H1 (cell line): Measurements from ENCODE around the gene XRRA1. TPM values are rescaled to one million over a fixed set of nuclear protein-coding genes. Genes with fewer than 3 reads are reported as not detected.

Experiments
- CTCF ChIA-PET: fragments of 300-600 bp; sonication (Branson Sonifier 250); formaldehyde crosslinking; loops from one replicate; lab custom pipeline; 2021; ENCODE audit not compliant: partially characterized antibody; lab: Charles Lee
- POLR2A ChIA-PET: fragments of 300-600 bp; sonication (Branson Sonifier 250); formaldehyde crosslinking; loops from one replicate; lab custom pipeline; 2021; ENCODE audit warnings: inconsistent platforms; ENCODE audit not compliant: partially characterized antibody; lab: Charles Lee
- DNase-seq, 2 experiments: peaks; one replicate each; pipeline versions ENCODE4 v3.0.0 to v3.0.0-alpha.2; 2010 to 2022; ENCODE audit warnings: low spot score in 2 of 2, low read depth in 1 of 2, mixed read lengths in 1 of 2
- FAIRE-seq: peaks from 2 replicates; lab custom pipeline; 2011; peaks lifted over from hg19 to GRCh38; lab: Jason Lieb, UNC
- H2AFZ ChIP-seq: 2 replicates; pipeline ENCODE4 v1.8.1; 2012; ENCODE audit warnings: low read length, inconsistent platforms
- H2AK5ac ChIP-seq: 2 replicates; pipeline ENCODE4 v1.6.1; 2013; ENCODE audit warnings: low read depth, low read length
- H2BK120ac ChIP-seq: replicated peaks from 2 replicates; pipeline ENCODE3; 2013; ENCODE audit warnings: low read depth, low read length, inconsistent platforms
- H2BK12ac ChIP-seq: 2 replicates; pipeline ENCODE4 v1.6.1; 2013; ENCODE audit warnings: low read depth, low read length
- H2BK15ac ChIP-seq: 2 replicates; pipeline ENCODE4 v1.6.1; 2013; ENCODE audit warnings: low read length
- H2BK20ac ChIP-seq: 2 replicates; pipeline ENCODE4 v1.6.1; 2013; ENCODE audit warnings: low read length
- H2BK5ac ChIP-seq: 2 replicates; pipeline ENCODE4 v1.6.1; 2013; ENCODE audit warnings: low read depth, low read length
- H3K14ac ChIP-seq: 2 replicates; pipeline ENCODE4 v1.6.1; 2013; ENCODE audit warnings: inconsistent platforms; ENCODE audit not compliant: insufficient read length
- H3K18ac ChIP-seq: 2 replicates; pipeline ENCODE4 v1.6.1; 2013; ENCODE audit warnings: low read length; ENCODE audit errors: extremely low read depth
- H3K23ac ChIP-seq: 2 replicates; pipeline ENCODE4 v1.6.1; 2013; ENCODE audit warnings: inconsistent platforms; ENCODE audit not compliant: insufficient read length
- H3K23me2 ChIP-seq: 2 replicates; pipeline ENCODE4 v1.6.1; 2013; ENCODE audit warnings: low read depth, low read length
- H3K27ac ChIP-seq: 2 replicates; pipeline ENCODE4 v1.6.1; 2011; ENCODE audit warnings: low read depth, low read length, inconsistent platforms
- H3K27me3 ChIP-seq, 4 experiments: replicated peaks in 1 of 4; 1 replicate in 1 of 4; 2 replicates in 3 of 4; pipeline versions ENCODE4 v1.6.1 to v1.8.1; 2011 to 2013; ENCODE audit warnings: low read length in 3 of 4, mild to moderate bottlenecking in 3 of 4, inconsistent platforms in 2 of 4, mixed read lengths in 2 of 4, moderate library complexity in 1 of 4; ENCODE audit not compliant: control insufficient read depth in 3 of 4, insufficient read depth in 3 of 4; ENCODE audit errors: extremely low read depth in 1 of 4
- H3K36me3 ChIP-seq, 4 experiments: 2 replicates each; pipeline versions ENCODE4 v1.6.1 to v1.8.1; 2011 to 2013; ENCODE audit warnings: mild to moderate bottlenecking in 4 of 4, low read length in 3 of 4, moderate library complexity in 2 of 4, control low read depth in 1 of 4, inconsistent platforms in 1 of 4; ENCODE audit not compliant: insufficient read depth in 4 of 4, control insufficient read depth in 2 of 4
- H3K4ac ChIP-seq: replicated peaks from 2 replicates; pipeline ENCODE3; 2013; ENCODE audit warnings: low read length, low read depth, mixed read lengths, inconsistent platforms; ENCODE audit not compliant: insufficient read length
- H3K4me1 ChIP-seq, 4 experiments: replicated peaks in 1 of 4; 1 replicate in 1 of 4; 2 replicates in 3 of 4; pipeline versions ENCODE4 v1.6.1 to v1.8.1; 2011 to 2013; ENCODE audit warnings: low read length in 3 of 4, inconsistent platforms in 2 of 4, mixed read lengths in 1 of 4; ENCODE audit not compliant: insufficient read depth in 4 of 4, control insufficient read depth in 3 of 4
- H3K4me2 ChIP-seq, 2 experiments: 2 replicates each; pipeline versions ENCODE4 v1.6.1 to v1.8.1; 2011 to 2013; ENCODE audit warnings: low read depth in 2 of 2, low read length in 2 of 2, control low read depth in 1 of 2, inconsistent platforms in 1 of 2, mild to moderate bottlenecking in 1 of 2; ENCODE audit not compliant: insufficient read depth in 1 of 2
- H3K4me3 ChIP-seq, 4 experiments: fragments of 200-600, 300-600 bp in 1 of 4; sonication (generic), shearing (Covaris generic), sonication (Bioruptor Twin) in 1 of 4; 2 replicates each; pipeline versions ENCODE4 v1.5.1 to v1.8.1; 2011 to 2016; ENCODE audit warnings: low read length in 4 of 4, low read depth in 3 of 4, control low read depth in 2 of 4, inconsistent platforms in 2 of 4, mild to moderate bottlenecking in 2 of 4, mixed read lengths in 1 of 4, moderate library complexity in 1 of 4; ENCODE audit not compliant: insufficient read depth in 2 of 4; ENCODE audit errors: extremely low read depth in 1 of 4
- H3K56ac ChIP-seq: replicated peaks from 2 replicates; pipeline ENCODE3; 2013; ENCODE audit warnings: low read depth, mild to moderate bottlenecking, mixed read lengths, low read length, inconsistent platforms; ENCODE audit not compliant: insufficient read length
- H3K79me1 ChIP-seq: 2 replicates; pipeline ENCODE4 v1.6.1; 2013; ENCODE audit warnings: low read depth, low read length, control low read depth
- H3K79me2 ChIP-seq, 2 experiments: 2 replicates each; pipeline versions ENCODE4 v1.6.1 to v1.8.1; 2012 to 2013; ENCODE audit warnings: low read length in 2 of 2, mild to moderate bottlenecking in 2 of 2, inconsistent platforms in 1 of 2; ENCODE audit not compliant: insufficient read depth in 2 of 2, control insufficient read depth in 1 of 2
- H3K9ac ChIP-seq, 4 experiments: replicated peaks in 1 of 4; 1 replicate in 1 of 4; 2 replicates in 3 of 4; pipeline versions ENCODE4 v1.6.1 to v1.8.1; 2011 to 2013; ENCODE audit warnings: low read depth in 3 of 4, low read length in 3 of 4, control low read depth in 2 of 4, mild to moderate bottlenecking in 2 of 4, moderate library complexity in 2 of 4, inconsistent platforms in 1 of 4; ENCODE audit errors: extremely low read depth in 1 of 4
- H3K9me3 ChIP-seq, 2 experiments: 2 replicates each; pipeline versions ENCODE4 v1.6.1 to v1.8.1; 2012 to 2013; ENCODE audit warnings: mild to moderate bottlenecking in 2 of 2, moderate library complexity in 2 of 2, control low read depth in 1 of 2, inconsistent platforms in 1 of 2, low read depth in 1 of 2, low read length in 1 of 2, mixed read lengths in 1 of 2; ENCODE audit not compliant: insufficient read depth in 2 of 2
- H4K20me1 ChIP-seq, 2 experiments: replicated peaks in 1 of 2; 2 replicates each; pipeline versions ENCODE3 to v1.8.1; 2011 to 2013; ENCODE audit warnings: inconsistent platforms in 2 of 2, low read length in 2 of 2, mild to moderate bottlenecking in 1 of 2; ENCODE audit not compliant: insufficient read depth in 2 of 2, control insufficient read depth in 1 of 2
- H4K5ac ChIP-seq: 2 replicates; pipeline ENCODE4 v1.6.1; 2013; ENCODE audit warnings: low read length, low read depth, mixed read lengths, inconsistent platforms; ENCODE audit not compliant: insufficient read length
- H4K8ac ChIP-seq: 2 replicates; pipeline ENCODE4 v1.8.0; 2013; ENCODE audit warnings: mild to moderate bottlenecking, moderate library complexity, low read length, inconsistent platforms; ENCODE audit not compliant: insufficient read depth; ENCODE audit errors: extremely low read depth
- H4K91ac ChIP-seq: replicated peaks from 2 replicates; pipeline ENCODE3; 2013; ENCODE audit warnings: low read length, mixed read lengths, inconsistent platforms; ENCODE audit not compliant: insufficient read length
- CTCF ChIP-seq, 3 experiments: IDR thresholded peaks; 1 replicate in 2 of 3; 2 replicates in 1 of 3; pipeline versions ENCODE4 v1.5.1 to v1.6.1; 2011; ENCODE audit warnings: low read length in 3 of 3, mild to moderate bottlenecking in 3 of 3, inconsistent platforms in 2 of 3, low read depth in 1 of 3, moderate library complexity in 1 of 3; ENCODE audit not compliant: insufficient read depth in 1 of 3; ENCODE audit errors: control extremely low read depth in 1 of 3
- HDAC6 ChIP-seq: IDR thresholded peaks from one replicate; pipeline ENCODE4 v1.7.1; 2012; ENCODE audit warnings: low read depth, mild to moderate bottlenecking, inconsistent platforms, low read length, moderate library complexity
- SIN3A ChIP-seq, 2 experiments: IDR thresholded peaks in 1 of 2; conservative IDR thresholded peaks in 1 of 2; 2 replicates each; pipeline ENCODE4 v1.6.1; 2011 to 2012; ENCODE audit warnings: low read length in 2 of 2, improper control_type of control experiment in 1 of 2, low read depth in 1 of 2, mild to moderate bottlenecking in 1 of 2
- SIX5 ChIP-seq: IDR thresholded peaks from 2 replicates; pipeline ENCODE4 v1.6.1; 2011; ENCODE audit warnings: mild to moderate bottlenecking, low read depth, low read length
- TAF7 ChIP-seq: optimal IDR thresholded peaks from 2 replicates; pipeline ENCODE3; 2011; ENCODE audit warnings: low read depth, mild to moderate bottlenecking, inconsistent platforms, low read length, moderate library complexity, borderline replicate concordance
- WGBS, 2 experiments: shearing (Covaris generic) in 1 of 2; methylation state at CpG; one replicate each; pipeline versions ENCODE4 v1.1.6 to v1.1.7; 2013 to 2015; ENCODE audit warnings: low lambda C conversion rate in 2 of 2, mixed read lengths in 2 of 2, inconsistent platforms in 1 of 2, low coverage in 1 of 2, missing lambda C conversion rate in 1 of 2; ENCODE audit not compliant: insufficient replicate concordance in 2 of 2, insufficient coverage in 1 of 2, insufficient read length in 1 of 2; ENCODE audit errors: extremely low coverage in 1 of 2, missing lambda C conversion rate in 1 of 2; 5-methylcytosine and 5-hydroxymethylcytosine counted together
- polyA plus RNA-seq, 7 experiments: library from polyadenylated mRNA; depleted of rRNA in 3 of 7; stranded (reverse) in 5 of 7; unstranded in 2 of 7; fragments of >200 nt in 5 of 7; fragments of 200-250 nt in 2 of 7; gene quantifications; 1 replicate in 5 of 7; 2 replicates in 1 of 7; 4 replicates in 1 of 7; pipeline versions ENCODE4 v1.2.1 to v1.2.3, GENCODE V29; 2011 to 2013; ENCODE audit warnings: missing spikeins in 2 of 7, mixed read lengths in 2 of 7
- total RNA-seq: library from RNA; stranded (reverse); fragmentation: NEBNext Ultra II Directional; extraction: Animal tissue kit (Norgen Biotek cat#: 25700); gene quantifications from 2 replicates; pipeline ENCODE4 v1.2.1, GENCODE V29; 2021

The XRRA1 gene
- total and polyA plus RNA-seq, 2 of the 8 experiments (the other 6 are each of a cell fraction or from before 2014, with no cell fraction given), result 2.1 to 7.1 TPM

GRCh38 chr11:74844865-74845264, 104.0 kb downstream of the XRRA1 start:
- no peak overlapping the region for H4K8ac ChIP-seq
- H3K4me3 ChIP-seq, result no peak overlapping the region
- no peaks in the 10 kb centered on the region for H3K79me2 ChIP-seq
- TF ChIP-seq SIX5 (no peak), HDAC6 (no peak), TAF7 (no peak), CTCF (IDR thresholded peaks at IDR 0.05; ENCODE audit: control extremely low read depth in 1 of 3, insufficient read depth in 1 of 3, low read depth in 1 of 3, low read length in 3 of 3) (no peak), SIN3A (conservative IDR thresholded peaks at IDR 0.05 in 1 of 2, IDR thresholded peaks at IDR 0.05 in 1 of 2; ENCODE audit: low read depth in 1 of 2, low read length in 2 of 2) (no peak)
- H2BK12ac ChIP-seq, result no peak overlapping the region
- H2BK20ac ChIP-seq, result no peak overlapping the region
- H3K4me1 ChIP-seq, result peaks cover 0 to 7% (median 4%) of the 10 kb centered on the region in 4 experiments; a peak in 4 of 7 replicates
- no peaks in the 10 kb centered on the region for H4K20me1 ChIP-seq
- no peak overlapping the region for H3K18ac ChIP-seq
- H3K14ac ChIP-seq, result no peak overlapping the region
- ChIA-PET CTCF (interaction anchor here (0.9 to 1.3 kb wide), 2 partner anchors 26 to 91 kb away, joined by 3 read pairs; no protein-coding TSS in a partner anchor), POLR2A (no interaction called here)
- no peaks in the 10 kb centered on the region for H3K79me1 ChIP-seq
- H2AFZ ChIP-seq, result no peak overlapping the region
- no peak overlapping the region for H3K9ac ChIP-seq
- H4K5ac ChIP-seq, result no peak overlapping the region
- H3K27me3 ChIP-seq, result no peaks in the 10 kb centered on the region
- H3K23ac ChIP-seq, result no peak overlapping the region
- no peaks in the 10 kb centered on the region for H3K9me3 ChIP-seq
- peaks cover 0 to 7% (median 3%) of the 10 kb centered on the region in 4 experiments; a peak in 4 of 8 replicates for H3K36me3 ChIP-seq
- no peak overlapping the region for H3K4me2 ChIP-seq
- H2BK15ac ChIP-seq, result no peak overlapping the region
- no peak for DNase-seq
- H3K4ac ChIP-seq, result no peak overlapping the region
- no peak overlapping the region for H2BK5ac ChIP-seq
- FAIRE-seq, result no peak
- H3K23me2 ChIP-seq, result no peaks in the 10 kb centered on the region
- 94% methylated on average over 4 of the region's 4 CpGs; no CpG with 5 or more reads in 1 of the 2 experiments for WGBS, 2 experiments
- no peak overlapping the region for H4K91ac ChIP-seq
- no peak overlapping the region for H3K27ac ChIP-seq
- no peak overlapping the region for H3K56ac ChIP-seq
- no peak overlapping the region for H2AK5ac ChIP-seq
- H2BK120ac ChIP-seq, result no peak overlapping the region
